ENCODE data around the gene OSBPL2.

OSBPL2 gene

DNA sequence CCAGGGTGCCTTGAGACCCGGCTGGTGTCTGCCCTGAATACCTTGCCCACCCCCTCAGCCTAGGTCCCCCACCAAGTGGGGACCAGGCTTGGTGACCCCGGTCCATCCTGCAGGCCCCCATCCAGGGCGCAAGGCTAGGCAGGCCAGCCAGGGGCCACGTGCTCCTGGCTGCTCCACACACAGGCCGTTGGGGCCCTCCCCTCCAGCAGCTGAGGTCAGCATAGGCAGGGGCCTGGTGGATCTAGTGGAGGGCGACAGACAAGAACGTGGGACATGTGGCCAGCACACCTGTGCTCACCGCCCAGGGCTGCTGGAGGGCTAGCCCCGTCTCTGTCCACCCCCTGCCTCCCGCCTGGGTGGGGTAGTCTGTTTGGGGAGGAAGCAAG is 10.7 kb upstream of the OSBPL2 start:
- TF ChIP-seq YY2 (tag by site-specific recombination; IDR thresholded peaks at IDR 0.05) (no peak), ZBTB17 (tag by site-specific recombination; IDR thresholded peaks at IDR 0.05) (0 out of 2 replicates have a peak, but pooled peaks have one; percentile 17)
- H3K9me3 ChIP-seq (ENCODE audit: control insufficient read depth, insufficient read depth, low read depth, low read length), result no peaks in the 10 kb centered on the region
- CTCF ChIA-PET, result no interaction called here
- POLR2A ChIA-PET, result no interaction called here
- no peaks in the 10 kb centered on the region for H3K36me3 ChIP-seq (ENCODE audit: control insufficient read depth in 2 of 2, insufficient read depth in 1 of 2, low read length in 2 of 2)
- no peaks in the 10 kb centered on the region for H3K4me1 ChIP-seq (ENCODE audit: control insufficient read depth, insufficient read depth, low read length)
- no peak overlapping the region for H3K4me3 ChIP-seq (ENCODE audit: low read depth, low read length)
- no peak overlapping the region for H3K27ac ChIP-seq (ENCODE audit: extremely low read depth, low read depth, low read length)

DNA sequence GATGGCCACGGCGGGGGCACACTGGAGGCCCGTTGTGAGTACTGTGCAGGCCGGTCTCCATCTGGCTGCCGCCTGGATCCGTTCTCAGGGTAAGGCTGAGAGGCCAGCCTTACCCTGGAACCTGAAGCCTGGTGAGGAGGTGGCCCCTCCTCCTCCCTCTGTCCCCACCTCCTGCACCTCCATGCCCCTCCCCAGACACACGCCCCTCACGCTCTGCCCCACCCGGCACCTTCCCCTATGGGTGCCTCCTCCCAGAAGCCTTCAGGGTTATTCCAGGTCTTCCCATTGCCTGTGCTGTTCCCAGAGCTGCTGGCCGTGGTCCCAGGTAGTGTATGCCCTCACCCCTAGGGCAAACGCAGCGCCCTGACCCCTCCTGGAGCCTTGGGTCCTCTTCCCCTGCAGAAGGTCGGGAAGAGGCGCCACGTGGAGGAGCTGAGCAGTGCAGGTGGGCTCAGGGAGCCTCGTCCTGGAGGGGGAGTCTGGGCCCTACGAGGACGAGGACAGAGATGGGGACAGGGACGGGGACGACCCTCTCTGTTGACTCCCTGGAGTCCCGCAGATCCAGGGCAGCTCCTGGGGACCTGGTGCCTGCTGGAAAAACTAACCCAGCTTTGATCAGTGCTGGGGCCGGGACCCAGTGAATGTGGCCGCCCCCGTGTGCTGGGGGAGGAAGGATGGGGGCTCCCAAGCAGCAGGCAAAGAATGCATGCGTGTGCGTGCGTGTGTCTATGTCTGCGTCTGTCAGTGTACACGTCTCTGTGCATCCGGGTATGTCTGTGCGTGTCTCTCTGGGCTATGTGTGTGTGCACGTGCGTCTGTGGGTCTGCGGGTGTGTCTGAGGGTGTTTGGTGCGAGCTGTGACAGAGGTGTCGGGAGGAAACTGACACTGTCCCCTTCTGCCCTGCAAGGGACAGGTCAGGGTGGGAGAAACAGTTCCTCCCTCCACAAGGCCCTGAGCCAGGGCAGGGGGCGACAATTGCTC is 10.1 kb upstream of the OSBPL2 start:
- ChIA-PET CTCF (no interaction called here), POLR2A (no interaction called here)
- TF ChIP-seq KLF1 (tag by site-specific recombination; IDR thresholded peaks at IDR 0.05), result peak; percentile 94
- TF ChIP-seq, protein P1, sequence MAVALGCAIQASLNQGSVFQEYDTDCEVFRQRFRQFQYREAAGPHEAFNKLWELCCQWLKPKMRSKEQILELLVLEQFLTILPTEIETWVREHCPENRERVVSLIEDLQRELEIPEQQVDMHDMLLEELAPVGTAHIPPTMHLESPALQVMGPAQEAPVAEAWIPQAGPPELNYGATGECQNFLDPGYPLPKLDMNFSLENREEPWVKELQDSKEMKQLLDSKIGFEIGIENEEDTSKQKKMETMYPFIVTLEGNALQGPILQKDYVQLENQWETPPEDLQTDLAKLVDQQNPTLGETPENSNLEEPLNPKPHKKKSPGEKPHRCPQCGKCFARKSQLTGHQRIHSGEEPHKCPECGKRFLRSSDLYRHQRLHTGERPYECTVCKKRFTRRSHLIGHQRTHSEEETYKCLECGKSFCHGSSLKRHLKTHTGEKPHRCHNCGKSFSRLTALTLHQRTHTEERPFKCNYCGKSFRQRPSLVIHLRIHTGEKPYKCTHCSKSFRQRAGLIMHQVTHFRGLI (tag by site-specific recombination; IDR thresholded peaks at IDR 0.05), result no peak
- TF ChIP-seq, protein P2, sequence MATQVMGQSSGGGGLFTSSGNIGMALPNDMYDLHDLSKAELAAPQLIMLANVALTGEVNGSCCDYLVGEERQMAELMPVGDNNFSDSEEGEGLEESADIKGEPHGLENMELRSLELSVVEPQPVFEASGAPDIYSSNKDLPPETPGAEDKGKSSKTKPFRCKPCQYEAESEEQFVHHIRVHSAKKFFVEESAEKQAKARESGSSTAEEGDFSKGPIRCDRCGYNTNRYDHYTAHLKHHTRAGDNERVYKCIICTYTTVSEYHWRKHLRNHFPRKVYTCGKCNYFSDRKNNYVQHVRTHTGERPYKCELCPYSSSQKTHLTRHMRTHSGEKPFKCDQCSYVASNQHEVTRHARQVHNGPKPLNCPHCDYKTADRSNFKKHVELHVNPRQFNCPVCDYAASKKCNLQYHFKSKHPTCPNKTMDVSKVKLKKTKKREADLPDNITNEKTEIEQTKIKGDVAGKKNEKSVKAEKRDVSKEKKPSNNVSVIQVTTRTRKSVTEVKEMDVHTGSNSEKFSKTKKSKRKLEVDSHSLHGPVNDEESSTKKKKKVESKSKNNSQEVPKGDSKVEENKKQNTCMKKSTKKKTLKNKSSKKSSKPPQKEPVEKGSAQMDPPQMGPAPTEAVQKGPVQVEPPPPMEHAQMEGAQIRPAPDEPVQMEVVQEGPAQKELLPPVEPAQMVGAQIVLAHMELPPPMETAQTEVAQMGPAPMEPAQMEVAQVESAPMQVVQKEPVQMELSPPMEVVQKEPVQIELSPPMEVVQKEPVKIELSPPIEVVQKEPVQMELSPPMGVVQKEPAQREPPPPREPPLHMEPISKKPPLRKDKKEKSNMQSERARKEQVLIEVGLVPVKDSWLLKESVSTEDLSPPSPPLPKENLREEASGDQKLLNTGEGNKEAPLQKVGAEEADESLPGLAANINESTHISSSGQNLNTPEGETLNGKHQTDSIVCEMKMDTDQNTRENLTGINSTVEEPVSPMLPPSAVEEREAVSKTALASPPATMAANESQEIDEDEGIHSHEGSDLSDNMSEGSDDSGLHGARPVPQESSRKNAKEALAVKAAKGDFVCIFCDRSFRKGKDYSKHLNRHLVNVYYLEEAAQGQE (tag by site-specific recombination; IDR thresholded peaks at IDR 0.05), result 0 out of 2 replicates have a peak, but pooled peaks have one; percentile 47
- peak; percentile 79 for TF ChIP-seq SP3 (tag by site-specific recombination; IDR thresholded peaks at IDR 0.05)
- peak; percentile 54 for TF ChIP-seq SP2 (tag by site-specific recombination; IDR thresholded peaks at IDR 0.05)
- TF ChIP-seq ZBTB21 (tag by site-specific recombination; IDR thresholded peaks at IDR 0.05), result no peak
- TF ChIP-seq ZNF624 (tag by site-specific recombination; IDR thresholded peaks at IDR 0.05), result no peak
- TF ChIP-seq WT1 (tag by site-specific recombination; IDR thresholded peaks at IDR 0.05), result 0 out of 2 replicates have a peak, but pooled peaks have one; percentile 15
- Histone ChIP-seq H3K27ac (ENCODE audit: extremely low read depth, low read depth, low read length) (no peak overlapping the region), H3K36me3 (ENCODE audit: control insufficient read depth in 2 of 2, insufficient read depth in 1 of 2, low read length in 2 of 2) (no peaks in the 10 kb centered on the region), H3K4me1 (ENCODE audit: control insufficient read depth, insufficient read depth, low read length) (no peaks in the 10 kb centered on the region), H3K9me3 (ENCODE audit: control insufficient read depth, insufficient read depth, low read depth, low read length) (no peaks in the 10 kb centered on the region), H3K4me3 (ENCODE audit: low read depth, low read length) (no peak overlapping the region)

DNA sequence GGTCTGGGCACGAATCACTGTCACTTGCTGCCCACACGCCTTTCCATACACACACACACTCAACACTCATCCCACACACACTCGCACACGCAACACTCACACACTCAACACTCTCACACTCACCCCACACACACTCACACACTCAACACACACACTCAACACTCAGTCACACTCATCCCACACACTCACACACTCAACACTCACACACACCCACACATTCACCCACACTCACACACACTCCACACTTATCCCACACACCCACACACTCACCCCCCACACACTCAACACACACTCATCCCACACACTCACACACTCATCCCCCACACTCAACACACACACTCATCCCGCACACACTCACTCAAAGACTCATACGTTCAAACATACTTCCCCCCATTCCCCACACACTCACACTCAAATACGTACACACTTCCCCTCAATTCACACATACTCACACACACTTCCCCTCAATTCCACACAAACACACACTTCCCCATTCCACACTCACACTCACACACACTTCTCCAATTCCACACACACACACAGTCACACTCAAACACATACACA is 9.3 kb upstream of the OSBPL2 start:
- ChIA-PET POLR2A (no interaction called here), CTCF (no interaction called here)
- Histone ChIP-seq H3K4me1 (ENCODE audit: control insufficient read depth, insufficient read depth, low read length) (no peaks in the 10 kb centered on the region), H3K27ac (ENCODE audit: extremely low read depth, low read depth, low read length) (no peak overlapping the region), H3K9me3 (ENCODE audit: control insufficient read depth, insufficient read depth, low read depth, low read length) (no peaks in the 10 kb centered on the region), H3K36me3 (ENCODE audit: control insufficient read depth in 2 of 2, insufficient read depth in 1 of 2, low read length in 2 of 2) (no peaks in the 10 kb centered on the region), H3K4me3 (ENCODE audit: low read depth, low read length) (no peak overlapping the region)
- TF ChIP-seq ZNF610 (tag by site-specific recombination; IDR thresholded peaks at IDR 0.05; ENCODE audit: borderline replicate concordance), result no peak
- TF ChIP-seq, protein P3, sequence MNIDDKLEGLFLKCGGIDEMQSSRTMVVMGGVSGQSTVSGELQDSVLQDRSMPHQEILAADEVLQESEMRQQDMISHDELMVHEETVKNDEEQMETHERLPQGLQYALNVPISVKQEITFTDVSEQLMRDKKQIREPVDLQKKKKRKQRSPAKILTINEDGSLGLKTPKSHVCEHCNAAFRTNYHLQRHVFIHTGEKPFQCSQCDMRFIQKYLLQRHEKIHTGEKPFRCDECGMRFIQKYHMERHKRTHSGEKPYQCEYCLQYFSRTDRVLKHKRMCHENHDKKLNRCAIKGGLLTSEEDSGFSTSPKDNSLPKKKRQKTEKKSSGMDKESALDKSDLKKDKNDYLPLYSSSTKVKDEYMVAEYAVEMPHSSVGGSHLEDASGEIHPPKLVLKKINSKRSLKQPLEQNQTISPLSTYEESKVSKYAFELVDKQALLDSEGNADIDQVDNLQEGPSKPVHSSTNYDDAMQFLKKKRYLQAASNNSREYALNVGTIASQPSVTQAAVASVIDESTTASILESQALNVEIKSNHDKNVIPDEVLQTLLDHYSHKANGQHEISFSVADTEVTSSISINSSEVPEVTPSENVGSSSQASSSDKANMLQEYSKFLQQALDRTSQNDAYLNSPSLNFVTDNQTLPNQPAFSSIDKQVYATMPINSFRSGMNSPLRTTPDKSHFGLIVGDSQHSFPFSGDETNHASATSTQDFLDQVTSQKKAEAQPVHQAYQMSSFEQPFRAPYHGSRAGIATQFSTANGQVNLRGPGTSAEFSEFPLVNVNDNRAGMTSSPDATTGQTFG (tag by site-specific recombination; IDR thresholded peaks at IDR 0.05; ENCODE audit: borderline replicate concordance), result peak; percentile 30; the same call in 1 of the 2 replicates
- 0 out of 2 replicates have a peak, but pooled peaks have one; percentile 32 for TF ChIP-seq ZNF175 (tag by site-specific recombination; IDR thresholded peaks at IDR 0.05)
- TF ChIP-seq, protein P4, sequence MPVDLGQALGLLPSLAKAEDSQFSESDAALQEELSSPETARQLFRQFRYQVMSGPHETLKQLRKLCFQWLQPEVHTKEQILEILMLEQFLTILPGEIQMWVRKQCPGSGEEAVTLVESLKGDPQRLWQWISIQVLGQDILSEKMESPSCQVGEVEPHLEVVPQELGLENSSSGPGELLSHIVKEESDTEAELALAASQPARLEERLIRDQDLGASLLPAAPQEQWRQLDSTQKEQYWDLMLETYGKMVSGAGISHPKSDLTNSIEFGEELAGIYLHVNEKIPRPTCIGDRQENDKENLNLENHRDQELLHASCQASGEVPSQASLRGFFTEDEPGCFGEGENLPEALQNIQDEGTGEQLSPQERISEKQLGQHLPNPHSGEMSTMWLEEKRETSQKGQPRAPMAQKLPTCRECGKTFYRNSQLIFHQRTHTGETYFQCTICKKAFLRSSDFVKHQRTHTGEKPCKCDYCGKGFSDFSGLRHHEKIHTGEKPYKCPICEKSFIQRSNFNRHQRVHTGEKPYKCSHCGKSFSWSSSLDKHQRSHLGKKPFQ (tag by site-specific recombination; IDR thresholded peaks at IDR 0.05), result peak; percentile 36; the same call in 1 of the 2 replicates
- peak; percentile 100 for TF ChIP-seq ZFHX2 (tag by site-specific recombination; conservative IDR thresholded peaks at IDR 0.05)
- no peak for TF ChIP-seq ZNF521 (tag by site-specific recombination; IDR thresholded peaks at IDR 0.05)
- 0 out of 2 replicates have a peak, but pooled peaks have one; percentile 43 for TF ChIP-seq ZNF311 (tag by site-specific recombination; IDR thresholded peaks at IDR 0.05; ENCODE audit: borderline replicate concordance)
- no peak for TF ChIP-seq ZNF664 (tag by site-specific recombination; IDR thresholded peaks at IDR 0.05)
- TF ChIP-seq EGR2 (tag by site-specific recombination; IDR thresholded peaks at IDR 0.05; ENCODE audit: low read depth), result peak; percentile 100
- TF ChIP-seq FEZF1 (tag by site-specific recombination; IDR thresholded peaks at IDR 0.05), result no peak
- TF ChIP-seq ZNF146 (tag by site-specific recombination; IDR thresholded peaks at IDR 0.05), result no peak

Measured in HEK293 (cell line).